Hematopoietic multipotent progenitor cell (in vitro differentiated cells): ENCODE data around the gene TENT4A. TPM values are rescaled to one million over a fixed set of nuclear protein-coding genes. Genes with fewer than 3 reads are reported as not detected.

Experiments
- DNase-seq, 3 donors: peaks; one replicate each; pipeline ENCODE4 v3.0.0-alpha.2; 2011 to 2015; ENCODE audit warnings: low read depth in 2 of 3, low spot score in 2 of 3
- total RNA-seq: library from RNA; depleted of rRNA; stranded (reverse); fragments of >200 nt; gene quantifications from one replicate; pipeline ENCODE4 v1.2.3, GENCODE V29; 2012

TENT4A gene
- total RNA-seq, 1 donor: 14.5 TPM

- DNase-seq: no peak
Measured at GRCh38 chr5:6716629-6717149, 3.5 kb downstream of the TENT4A start.

GRCh38 chr5:6717247-6717646, 4.0 kb downstream of the TENT4A start:
- no peak for DNase-seq

- no peak for DNase-seq
Measured at GRCh38 chr5:6717687-6718086, 4.5 kb downstream of the TENT4A start.

DNA sequence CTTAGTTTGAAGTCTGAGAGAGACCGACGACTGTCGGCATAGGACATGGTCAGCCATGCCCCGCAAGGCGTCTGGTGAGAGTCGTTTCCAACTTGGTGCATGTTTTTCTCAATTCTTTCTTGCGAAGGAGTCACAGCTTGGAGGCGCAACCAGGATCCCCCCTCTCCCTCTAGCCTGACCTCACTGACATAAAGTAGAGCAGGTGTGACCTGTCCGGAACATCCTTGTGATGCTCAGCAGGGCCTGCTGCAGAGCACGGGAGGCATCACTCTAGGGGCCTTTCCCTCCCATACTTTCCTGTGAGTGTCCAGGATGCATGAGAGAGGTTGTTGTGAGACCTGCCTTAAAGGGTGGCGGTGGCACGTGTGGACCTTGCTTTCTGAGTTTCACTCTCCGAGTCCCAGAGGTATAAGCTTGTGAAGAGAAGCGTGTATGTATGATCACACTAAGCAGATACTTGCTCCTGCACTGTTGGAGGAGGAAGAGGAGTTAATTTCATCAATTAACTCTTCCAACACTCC, 5.0 kb downstream of the TENT4A start:
- DNase-seq: no peak

DNA sequence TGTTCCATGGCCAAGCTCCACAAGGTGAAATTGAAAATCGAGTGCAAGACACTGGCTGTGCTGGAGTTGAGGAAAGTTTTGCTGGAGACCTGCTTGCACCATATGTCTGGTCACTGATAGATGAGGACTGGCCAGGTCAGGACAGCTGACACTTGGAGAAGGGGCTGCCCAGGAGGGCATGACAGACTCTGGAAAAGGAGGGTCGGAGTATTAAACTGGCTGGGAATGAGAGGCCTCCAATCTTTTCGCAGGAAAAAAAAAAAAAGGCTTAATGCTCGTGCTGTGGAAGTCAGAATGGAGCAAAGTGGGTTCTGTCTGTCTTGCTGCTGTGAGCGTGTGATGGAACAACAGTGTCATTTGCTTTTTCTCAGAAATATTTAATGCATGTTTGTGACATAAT, 5.5 kb downstream of the TENT4A start:
- no peak for DNase-seq

- DNase-seq: no peak
Measured at GRCh38 chr5:6719417-6719816, 6.2 kb downstream of the TENT4A start.

DNA sequence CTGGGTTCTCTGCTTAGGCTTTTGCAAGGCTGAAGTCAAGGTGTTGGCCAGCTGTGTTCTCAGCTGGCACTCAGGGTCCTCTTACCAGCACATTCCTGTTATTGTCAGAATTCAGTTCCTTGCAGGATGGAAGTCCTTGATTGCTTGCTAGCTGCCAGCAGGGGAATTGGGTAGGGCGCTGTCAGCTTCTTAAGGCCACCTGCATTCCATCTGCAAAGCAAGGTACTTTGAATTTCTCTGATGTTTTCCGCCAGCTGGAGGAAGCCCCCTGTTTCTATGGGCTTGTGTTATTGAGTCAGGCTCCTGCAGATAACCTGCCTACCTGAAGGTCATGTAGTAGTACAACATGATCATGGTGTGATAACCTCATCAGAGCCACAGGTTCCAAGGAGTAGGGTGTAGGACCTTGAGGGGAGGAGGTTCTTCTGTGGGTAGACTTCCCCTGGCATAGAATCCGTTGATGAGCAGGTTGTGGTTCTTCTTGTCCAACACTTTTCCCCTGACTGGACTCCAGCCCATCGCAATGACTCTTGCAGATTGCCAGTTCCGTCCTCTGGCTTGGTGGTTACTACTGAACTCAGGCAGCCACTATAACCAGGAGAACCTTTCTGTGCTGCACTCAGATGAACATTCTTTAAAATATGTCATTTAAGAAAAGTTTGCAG, 6.8 kb downstream of the TENT4A start:
- peak in 1 of 3 donors; percentile 53 for DNase-seq

- DNase-seq: no peak
Measured at GRCh38 chr5:6720561-6720921, 7.3 kb downstream of the TENT4A start.

DNA sequence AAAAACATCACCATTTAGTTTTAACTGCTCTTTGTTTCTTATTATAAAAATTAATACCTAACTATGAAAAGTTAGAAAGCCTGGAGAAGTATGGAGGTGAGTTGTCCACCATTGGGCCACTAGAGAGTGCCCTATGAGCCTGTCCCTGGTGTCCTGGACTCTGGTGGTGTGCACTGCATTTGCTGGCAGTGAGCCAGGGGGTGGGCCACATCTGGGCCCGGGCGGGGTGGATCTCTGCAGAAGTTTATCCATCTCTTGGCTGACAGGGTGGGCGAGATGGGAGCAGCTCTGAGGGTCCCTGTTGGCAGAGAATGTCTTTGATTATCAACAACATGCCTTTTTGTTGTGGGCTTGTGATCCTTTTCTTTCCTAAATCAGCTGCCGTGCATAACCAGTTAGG, 8.2 kb downstream of the TENT4A start:
- no peak for DNase-seq

DNA sequence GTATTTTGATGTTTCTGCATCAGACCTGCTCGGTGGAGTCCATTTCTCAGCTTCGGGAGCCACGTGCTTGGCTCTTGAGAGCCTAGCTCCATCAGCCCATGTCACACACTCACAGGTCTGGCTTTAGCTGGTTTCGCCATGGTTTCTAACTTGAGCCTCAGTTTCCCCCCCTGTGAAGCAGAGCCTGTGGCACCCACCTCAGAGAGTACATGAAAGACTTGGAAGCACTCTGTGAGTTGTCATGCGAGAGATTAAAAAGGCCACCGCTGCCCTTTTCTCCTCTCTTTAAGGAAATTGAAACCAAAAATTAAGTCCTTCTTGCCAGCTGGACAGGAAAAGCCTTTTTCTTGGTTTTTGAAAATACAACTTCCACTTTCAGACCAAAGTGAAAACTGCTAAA, 8.8 kb downstream of the TENT4A start:
- DNase-seq: peak in 1 of 3 donors; percentile 33

DNA sequence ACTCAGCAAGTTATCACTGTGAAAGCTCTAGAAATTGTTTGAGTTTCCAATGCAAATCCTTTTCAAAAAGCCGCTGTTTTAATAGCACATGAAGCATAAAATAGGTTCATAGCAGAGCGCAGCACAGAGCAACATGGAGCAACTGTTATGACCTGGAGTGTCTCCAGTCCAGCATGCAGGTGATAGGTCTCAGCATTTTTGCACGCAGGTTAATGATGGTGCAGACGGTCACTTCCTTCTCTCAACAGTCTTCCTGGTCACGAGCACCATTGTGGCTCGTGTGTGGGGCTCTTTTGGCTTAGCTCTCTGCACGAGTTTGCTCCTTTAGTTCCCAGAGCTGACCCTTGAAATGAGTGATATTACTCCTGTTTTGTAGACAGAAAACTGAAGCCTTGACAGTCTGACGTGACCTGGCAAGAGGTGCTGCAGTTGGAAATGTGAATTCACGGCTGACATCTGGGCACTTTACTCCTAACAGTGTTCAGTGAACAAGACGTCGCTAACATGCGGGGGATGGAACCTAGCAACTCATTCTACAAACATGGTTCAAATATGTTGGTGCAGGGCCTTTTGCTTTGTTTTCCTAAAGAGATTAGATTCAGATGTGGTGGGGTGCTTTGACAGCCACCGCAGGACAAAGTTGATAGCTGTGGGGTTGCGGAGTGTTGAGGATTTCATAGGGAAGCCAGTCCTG, 10.0 kb downstream of the TENT4A start:
- DNase-seq: no peak

DNA sequence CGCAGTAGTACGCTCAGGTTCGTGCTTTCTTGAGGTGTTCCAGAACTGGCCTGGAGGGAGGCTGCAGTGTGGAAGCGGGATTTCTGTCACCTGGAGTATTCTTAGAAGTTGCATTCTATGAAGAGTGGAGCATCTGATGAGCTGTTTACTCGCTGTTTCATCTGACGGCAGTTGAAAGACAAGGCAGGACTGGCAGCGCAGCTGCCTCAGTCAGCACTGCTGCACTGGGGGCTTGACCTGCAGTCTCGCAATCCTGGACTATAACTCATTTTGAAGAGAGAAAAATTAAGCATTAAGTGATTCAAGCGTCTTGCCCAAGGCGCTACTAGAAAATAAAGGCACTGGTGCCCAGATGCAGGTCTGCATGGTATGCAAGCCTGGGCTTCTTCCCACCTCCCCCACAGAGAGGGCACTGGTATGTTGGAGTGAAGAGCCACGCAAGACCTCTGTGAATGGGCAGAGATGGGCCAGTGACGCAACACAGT, 10.6 kb downstream of the TENT4A start:
- DNase-seq: no peak

DNA sequence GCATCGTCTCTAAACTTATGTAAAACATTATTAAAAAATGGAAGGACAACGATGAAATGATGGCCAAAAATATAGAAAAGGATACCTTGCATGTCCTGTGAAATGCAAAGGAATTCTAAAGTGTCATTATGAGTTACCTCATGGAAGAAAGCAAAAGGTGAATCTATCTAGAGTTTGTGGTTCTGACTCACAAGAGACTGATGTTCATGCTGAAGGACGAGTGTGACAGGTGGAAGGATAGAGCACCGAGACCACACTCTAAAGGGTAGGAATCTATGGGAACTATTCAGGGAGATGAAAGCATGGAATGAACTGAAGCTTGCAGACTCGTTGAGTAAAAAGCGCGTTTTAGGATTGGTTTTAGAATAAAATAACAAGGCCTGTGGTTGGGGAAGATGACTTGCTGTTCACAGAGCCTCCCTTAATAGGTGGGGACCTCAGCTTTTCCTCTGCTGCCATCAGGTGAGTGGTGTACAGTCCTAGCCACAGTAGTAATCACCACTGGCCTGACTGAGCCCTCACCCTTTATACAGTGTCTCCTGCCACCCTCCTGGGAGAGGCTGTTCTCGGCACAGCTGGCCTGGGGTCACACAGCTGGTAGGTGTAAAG, 11.2 kb downstream of the TENT4A start:
- no peak for DNase-seq

DNA sequence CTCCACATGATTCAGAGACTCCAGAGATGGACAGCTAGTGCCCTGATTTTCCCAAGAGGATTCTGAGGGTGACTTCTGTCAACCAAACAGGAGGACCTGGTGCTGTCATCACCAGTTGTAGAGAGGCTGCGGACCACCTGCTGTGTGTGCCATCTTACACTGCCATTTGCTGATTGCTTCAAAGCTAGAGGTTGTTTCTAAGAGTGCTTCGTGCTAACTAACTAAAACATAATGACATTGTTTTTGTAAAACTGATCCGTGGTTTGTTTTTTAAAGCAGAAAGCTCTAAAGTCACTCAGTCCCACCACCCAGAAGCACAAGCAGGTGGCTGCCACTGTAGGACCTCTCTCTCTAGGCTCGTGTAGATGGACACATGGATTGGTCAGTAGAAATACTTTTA, 12.2 kb downstream of the TENT4A start:
- no peak for DNase-seq

- DNase-seq: no peak
Measured at GRCh38 chr5:6726006-6726405, 12.8 kb downstream of the TENT4A start.

DNA sequence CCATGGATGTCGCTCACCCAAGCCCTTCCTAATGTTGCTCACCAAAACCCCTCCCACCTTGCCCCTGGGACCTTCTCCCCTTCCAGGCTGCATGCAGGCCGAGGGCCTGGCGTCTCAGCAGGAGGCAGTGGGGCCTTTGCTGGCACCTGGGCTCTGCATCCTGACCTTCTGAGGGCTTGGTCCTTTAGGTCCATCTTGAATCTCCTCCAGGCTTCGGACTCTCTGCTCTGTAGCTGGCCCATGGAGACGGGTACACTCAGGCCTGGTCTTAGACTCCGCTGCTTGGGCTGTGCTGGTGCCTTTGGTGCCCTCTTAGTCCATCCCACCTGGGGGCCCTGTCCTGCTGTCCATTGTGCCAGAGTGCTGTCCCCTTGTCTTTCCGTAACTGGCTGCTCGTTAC, 14.0 kb downstream of the TENT4A start:
- DNase-seq: no peak

DNA sequence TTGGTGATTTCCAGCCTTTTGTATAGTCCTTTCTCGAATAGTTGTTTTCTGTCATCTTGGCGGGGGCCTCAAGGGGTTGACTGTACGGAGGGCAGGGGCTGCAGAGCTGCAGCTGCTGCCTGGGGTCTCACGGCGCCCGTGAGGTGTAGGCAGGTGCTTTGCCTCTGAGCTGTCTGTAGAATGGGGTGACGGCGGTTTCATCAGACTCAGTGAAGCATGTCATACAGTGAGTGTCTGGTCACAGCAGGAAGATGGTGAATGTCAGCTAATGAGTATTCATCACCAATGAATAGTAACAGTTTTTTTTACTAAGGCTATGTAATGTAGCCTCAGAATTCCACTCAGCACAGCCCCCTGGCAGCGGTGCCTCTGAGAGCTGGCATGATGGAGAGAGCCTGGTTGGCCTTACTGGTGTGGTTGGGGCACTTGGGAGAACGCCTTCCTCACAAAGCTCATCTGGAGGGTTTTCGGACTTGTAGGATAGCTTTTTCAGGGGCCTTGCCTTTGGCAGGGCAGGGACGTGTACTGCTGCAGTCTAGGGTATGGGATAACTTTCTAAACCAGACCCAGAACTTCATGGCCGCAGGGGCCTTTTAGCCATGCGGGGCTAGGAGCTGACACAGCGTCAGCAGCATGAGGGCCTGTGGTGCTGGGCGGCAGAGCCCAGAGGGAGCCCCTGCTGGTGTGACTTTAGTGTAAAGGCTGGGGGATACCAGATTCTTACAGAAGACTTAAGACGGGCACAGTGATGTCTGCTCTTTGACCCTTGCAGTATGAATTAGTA, 15.0 kb downstream of the TENT4A start:
- DNase-seq: no peak

DNA sequence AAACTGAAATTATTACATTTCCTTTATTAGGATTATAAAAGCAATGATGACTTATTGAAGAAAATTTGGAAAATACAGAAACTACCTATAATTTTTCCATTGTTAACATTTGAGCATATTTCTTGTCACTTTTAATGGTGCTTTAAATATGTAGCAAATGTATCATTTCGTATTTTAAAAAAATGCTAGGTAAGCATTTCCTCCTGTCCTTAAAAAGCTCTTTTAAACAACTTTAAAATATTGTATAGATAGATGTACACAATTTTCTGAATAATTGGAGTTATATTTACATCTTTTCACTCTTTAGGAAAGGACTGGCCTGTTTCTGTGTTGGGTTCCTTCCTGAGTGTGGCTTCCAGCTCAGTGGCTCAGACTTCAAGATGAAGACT, 15.6 kb downstream of the TENT4A start:
- no peak for DNase-seq

DNA sequence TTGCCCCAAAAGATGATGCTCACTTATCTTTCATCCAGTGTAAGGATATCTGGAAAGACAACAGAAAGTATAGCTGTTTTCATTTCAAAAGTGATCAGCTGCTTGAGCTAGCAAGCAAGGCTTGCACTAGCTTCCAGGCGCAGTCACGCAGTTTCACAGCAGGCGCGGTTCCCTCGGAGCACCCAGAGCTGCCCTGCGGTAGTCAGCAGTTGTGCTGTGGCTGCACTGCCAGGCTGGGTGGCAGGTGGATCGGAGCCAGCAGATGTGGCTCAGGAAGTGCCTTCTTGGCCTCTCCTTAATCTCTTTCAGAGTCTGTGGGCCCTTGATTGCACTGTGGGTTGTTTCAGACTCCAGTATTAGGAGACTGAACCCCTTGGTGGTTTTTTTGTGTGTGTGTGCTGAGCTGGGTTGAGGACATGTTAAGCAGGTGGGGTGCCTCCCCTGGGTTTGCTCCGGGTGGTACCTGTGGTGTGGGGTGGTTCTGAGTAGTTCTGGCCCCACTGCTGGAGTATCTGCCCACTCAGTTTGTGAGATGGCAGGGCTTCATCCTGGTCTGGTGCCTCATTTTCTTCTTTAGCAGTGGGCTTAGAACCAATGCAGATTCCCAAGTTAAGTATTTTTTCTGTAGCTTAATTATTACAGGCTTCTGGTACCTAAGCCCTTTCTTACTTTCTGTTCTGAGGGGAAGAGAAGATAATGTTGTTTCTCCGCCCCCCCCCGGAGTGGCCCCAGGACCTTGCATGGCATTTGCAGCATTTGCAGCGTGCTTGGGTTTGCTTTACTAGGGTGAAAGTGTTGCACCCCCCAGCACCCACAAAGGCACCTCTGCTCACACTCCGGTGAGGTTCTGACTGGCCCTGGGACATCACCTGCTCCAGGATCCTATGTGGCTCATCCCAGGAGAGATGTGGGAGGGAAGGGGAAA, 16.4 kb downstream of the TENT4A start:
- peak in 2 of 3 donors; percentile 46 to 83 for DNase-seq

DNA sequence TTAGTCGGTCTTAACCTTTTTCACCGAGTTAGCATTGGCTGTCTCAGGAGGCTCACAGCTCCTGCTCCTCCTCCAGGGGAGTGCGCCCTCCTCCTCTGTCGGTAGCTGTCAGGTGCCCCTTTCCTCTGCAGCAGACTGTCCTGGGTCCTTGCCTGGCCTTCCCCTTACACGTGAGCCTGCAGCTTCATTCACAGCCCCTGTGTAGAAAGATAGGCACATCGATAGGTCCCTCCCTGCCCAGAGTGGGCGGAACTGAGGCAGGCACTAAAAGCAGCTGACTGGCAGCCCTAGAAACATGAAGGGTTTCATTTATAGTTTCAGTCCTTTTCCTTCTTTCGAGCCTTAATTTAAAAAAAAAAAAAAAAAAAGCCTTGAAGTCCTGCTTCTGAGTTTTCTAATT, 17.2 kb downstream of the TENT4A start:
- no peak for DNase-seq
